GM23338 (cell line): Measurements from ENCODE around the gene WRAP53.

Experiments used
- CREB1 ChIP-seq: fragments of 250-450 bp; sonication (Bioruptor Pico); IDR thresholded peaks from 2 replicates; pipeline ENCODE4 v1.5.0; 2020; ENCODE audit warnings: low read depth, mild to moderate bottlenecking, moderate library complexity
- CTCF ChIP-seq, 2 experiments: fragments of 200-600 bp in 1 of 2; sonication (generic) in 1 of 2; conservative IDR thresholded peaks; 2 replicates each; pipeline versions ENCODE4 v1.5.1 to v1.6.1; 2016 to 2017; ENCODE audit warnings: antibody characterized with exemption in 2 of 2, low read depth in 2 of 2, mild to moderate bottlenecking in 2 of 2, moderate library complexity in 1 of 2
- ETS1 ChIP-seq: IDR thresholded peaks from 2 replicates; pipeline ENCODE4 v1.6.1; 2016; ENCODE audit warnings: antibody characterized with exemption
- EZH2 ChIP-seq: fragments of 200-600 bp; sonication (generic); IDR thresholded peaks from one replicate; pipeline ENCODE4 v1.8.0; 2017; ENCODE audit warnings: antibody characterized with exemption, mild to moderate bottlenecking, low read depth; ENCODE audit not compliant: unreplicated experiment
- EZH2phosphoT487 ChIP-seq: fragments of 200-600 bp; sonication (generic); IDR thresholded peaks from one replicate; pipeline ENCODE4 v1.8.1; 2018; ENCODE audit warnings: antibody characterized with exemption; ENCODE audit not compliant: unreplicated experiment
- JUNB ChIP-seq: IDR thresholded peaks from one replicate; pipeline ENCODE4 v1.6.1; 2016; ENCODE audit warnings: antibody characterized with exemption; ENCODE audit not compliant: unreplicated experiment
- NANOG ChIP-seq: IDR thresholded peaks from 2 replicates; pipeline ENCODE4 v1.6.1; 2016; ENCODE audit warnings: antibody characterized with exemption, borderline replicate concordance
- POLR2AphosphoS5 ChIP-seq: IDR thresholded peaks from 2 replicates; pipeline ENCODE4 v1.6.1; 2016; ENCODE audit warnings: antibody characterized with exemption, low read depth
- REST ChIP-seq: IDR thresholded peaks from one replicate; pipeline ENCODE4 v1.6.1; 2018; ENCODE audit warnings: antibody characterized with exemption; ENCODE audit not compliant: unreplicated experiment
- STAT1 ChIP-seq: IDR thresholded peaks from one replicate; pipeline ENCODE4 v1.6.1; 2016; ENCODE audit warnings: antibody characterized with exemption; ENCODE audit not compliant: unreplicated experiment
- ZNF114 ChIP-seq: fragments of 250-450 bp; sonication (Bioruptor Pico); IDR thresholded peaks from 2 replicates; pipeline ENCODE4 v1.5.0; 2020; ENCODE audit warnings: mild to moderate bottlenecking, moderate library complexity

GRCh38 chr17:7710301-7710700 is 22.0 kb downstream of the WRAP53 start:
- no peak for TF ChIP-seq CTCF (conservative IDR thresholded peaks at IDR 0.05; ENCODE audit: low read depth in 2 of 2)
- no peak for TF ChIP-seq POLR2AphosphoS5
- no peak for TF ChIP-seq EZH2
- TF ChIP-seq EZH2phosphoT487: no peak
- no peak for TF ChIP-seq CREB1 (CRISPR knock-in tag)
- no peak for TF ChIP-seq JUNB
- TF ChIP-seq ETS1: no peak
- no peak for TF ChIP-seq REST
- no peak for TF ChIP-seq NANOG
- no peak for TF ChIP-seq STAT1
- no peak for TF ChIP-seq ZNF114
